Measurements from ENCODE around the gene STPG3. TPM values are rescaled to one million over a fixed set of nuclear protein-coding genes. Genes with fewer than 3 reads are reported as not detected.

STPG3 gene
- total RNA-seq, 2 experiments from 2014 or later, result not detected

- ChIA-PET POLR2A (no interaction called here), CTCF (interaction anchor here (1.0 kb wide), 1 partner anchor 108 kb away, joined by 3 read pairs; no protein-coding TSS in a partner anchor)
- peaks cover 3% of the 10 kb centered on the region for H3K4me1 Mint-ChIP-seq
- peaks cover 2% of the 10 kb centered on the region for H3K27me3 Mint-ChIP-seq
- DNase-seq, result no peak
- no peaks in the 10 kb centered on the region for H3K9me3 Mint-ChIP-seq
- no peak overlapping the region for H3K27ac Mint-ChIP-seq
- H3K36me3 Mint-ChIP-seq (ENCODE audit: low read depth), result no peaks in the 10 kb centered on the region
- H3K4me3 Mint-ChIP-seq, result no peak overlapping the region
These were observed 19.6 kb upstream of the STPG3 start for GRCh38 chr9:137231372-137232039.

GRCh38 chr9:137232101-137232500 is 19.0 kb upstream of the STPG3 start:
- Mint-ChIP-seq H3K4me3 (no peak overlapping the region), H3K36me3 (ENCODE audit: low read depth) (no peaks in the 10 kb centered on the region)
- POLR2A ChIA-PET, result no interaction called here

GRCh38 chr9:137232510-137232909 is 18.6 kb upstream of the STPG3 start:
- POLR2A ChIA-PET, result no interaction called here
- CTCF ChIA-PET, result interaction anchor here (1.0 kb wide), 1 partner anchor 109 kb away, joined by 3 read pairs; no protein-coding TSS in a partner anchor
- DNase-seq, result no peak
- H3K4me3 Mint-ChIP-seq, result no peak overlapping the region
- no peaks in the 10 kb centered on the region for H3K36me3 Mint-ChIP-seq (ENCODE audit: low read depth)
- peaks cover 2% of the 10 kb centered on the region for H3K4me1 Mint-ChIP-seq
- H3K27ac Mint-ChIP-seq, result no peak overlapping the region
- peaks cover 2% of the 10 kb centered on the region for H3K27me3 Mint-ChIP-seq
- no peaks in the 10 kb centered on the region for H3K9me3 Mint-ChIP-seq

More at GRCh38 chr9:137232101-137232500, 19.0 kb upstream of the STPG3 start:
- H3K9me3 Mint-ChIP-seq, result no peaks in the 10 kb centered on the region
- H3K4me1 Mint-ChIP-seq, result peaks cover 3% of the 10 kb centered on the region
- no peak for DNase-seq
- peaks cover 2% of the 10 kb centered on the region for H3K27me3 Mint-ChIP-seq
- no peak overlapping the region for H3K27ac Mint-ChIP-seq
- CTCF ChIA-PET, result interaction anchor here (1.0 kb wide), 1 partner anchor 109 kb away, joined by 3 read pairs; no protein-coding TSS in a partner anchor

- CTCF ChIA-PET, result no interaction called here
- POLR2A ChIA-PET, result no interaction called here
- Mint-ChIP-seq H3K27ac (no peak overlapping the region), H3K36me3 (ENCODE audit: low read depth) (no peaks in the 10 kb centered on the region), H3K4me3 (no peak overlapping the region), H3K9me3 (no peaks in the 10 kb centered on the region), H3K27me3 (no peaks in the 10 kb centered on the region), H3K4me1 (peaks cover 2% of the 10 kb centered on the region)
- no peak for DNase-seq
These were observed 17.7 kb upstream of the STPG3 start for GRCh38 chr9:137233143-137233980.

GRCh38 chr9:137234055-137234697 is 16.9 kb upstream of the STPG3 start:
- CTCF ChIA-PET, result no interaction called here
- Mint-ChIP-seq H3K27me3 (no peaks in the 10 kb centered on the region), H3K9me3 (no peaks in the 10 kb centered on the region), H3K27ac (no peak overlapping the region), H3K4me1 (peaks cover 9% of the 10 kb centered on the region), H3K4me3 (no peak overlapping the region), H3K36me3 (ENCODE audit: low read depth) (no peaks in the 10 kb centered on the region)
- DNase-seq, result no peak
- POLR2A ChIA-PET, result no interaction called here

GRCh38 chr9:137234758-137235423 is 16.2 kb upstream of the STPG3 start:
- H3K27me3 Mint-ChIP-seq, result no peaks in the 10 kb centered on the region
- H3K36me3 Mint-ChIP-seq (ENCODE audit: low read depth), result no peaks in the 10 kb centered on the region
- CTCF ChIA-PET, result interaction anchor here (6.5 kb wide), 1 partner anchor 10 kb away, joined by 65 read pairs; the partner anchor contains the start of genes CYSRT1, RNF208 and RNF224
- POLR2A ChIA-PET, result no interaction called here
- DNase-seq, result no peak
- H3K4me1 Mint-ChIP-seq, result peaks cover 13% of the 10 kb centered on the region
- no peak overlapping the region for H3K4me3 Mint-ChIP-seq
- no peaks in the 10 kb centered on the region for H3K9me3 Mint-ChIP-seq
- no peak overlapping the region for H3K27ac Mint-ChIP-seq

- H3K27ac Mint-ChIP-seq, result no peak overlapping the region
- ChIA-PET CTCF (interaction anchor here (0.6 to 6.5 kb wide), 17 partner anchors 10 to 449 kb away, joined by 3 to 65 read pairs (median 4); partner anchors contain the start of genes CYSRT1, NELFB, NPDC1 and RNF208), POLR2A (interaction anchor here (0.5 kb wide), 1 partner anchor 114 kb away, joined by 3 read pairs; no protein-coding TSS in a partner anchor)
- no peak overlapping the region for H3K4me3 Mint-ChIP-seq
- peaks cover 14% of the 10 kb centered on the region for H3K4me1 Mint-ChIP-seq
- no peak for DNase-seq
- no peaks in the 10 kb centered on the region for H3K36me3 Mint-ChIP-seq (ENCODE audit: low read depth)
- no peaks in the 10 kb centered on the region for H3K27me3 Mint-ChIP-seq
- no peaks in the 10 kb centered on the region for H3K9me3 Mint-ChIP-seq
These were observed 15.5 kb upstream of the STPG3 start for GRCh38 chr9:137235424-137236237.

- no peaks in the 10 kb centered on the region for H3K9me3 Mint-ChIP-seq
- H3K4me1 Mint-ChIP-seq, result peaks cover 14% of the 10 kb centered on the region
- ChIA-PET CTCF (interaction anchor here (0.6 to 6.5 kb wide), 42 partner anchors 9 to 449 kb away, joined by 3 to 65 read pairs (median 4); partner anchors contain the start of genes CYSRT1, FUT7, LRRC26 and MAN1B1), POLR2A (interaction anchor here (0.5 kb wide), 1 partner anchor 115 kb away, joined by 3 read pairs; no protein-coding TSS in a partner anchor)
- H3K4me3 Mint-ChIP-seq, result no peak overlapping the region
- peak; percentile 91 for DNase-seq
- peaks cover 3% of the 10 kb centered on the region for H3K36me3 Mint-ChIP-seq (ENCODE audit: low read depth)
- H3K27ac Mint-ChIP-seq, result no peak overlapping the region
- H3K27me3 Mint-ChIP-seq, result no peaks in the 10 kb centered on the region
These were observed 14.7 kb upstream of the STPG3 start for GRCh38 chr9:137236238-137236935.

- DNase-seq, result no peak
- CTCF ChIA-PET, result interaction anchor here (0.6 to 6.5 kb wide), 41 partner anchors 8 to 450 kb away, joined by 3 to 65 read pairs (median 4); partner anchors contain the start of genes CYSRT1, FUT7, LRRC26 and MAN1B1
- Mint-ChIP-seq H3K27me3 (no peaks in the 10 kb centered on the region), H3K27ac (no peak overlapping the region), H3K4me1 (peaks cover 14% of the 10 kb centered on the region), H3K9me3 (no peaks in the 10 kb centered on the region), H3K4me3 (no peak overlapping the region), H3K36me3 (ENCODE audit: low read depth) (peaks cover 6% of the 10 kb centered on the region)
- POLR2A ChIA-PET, result no interaction called here
These were observed 14.1 kb upstream of the STPG3 start for GRCh38 chr9:137236936-137237421.

- no peak for DNase-seq
- Mint-ChIP-seq H3K4me1 (peaks cover 24% of the 10 kb centered on the region), H3K27ac (no peak overlapping the region), H3K9me3 (no peaks in the 10 kb centered on the region), H3K4me3 (no peak overlapping the region), H3K36me3 (ENCODE audit: low read depth) (peaks cover 16% of the 10 kb centered on the region), H3K27me3 (no peaks in the 10 kb centered on the region)
- ChIA-PET CTCF (interaction anchor here (1.1 to 6.5 kb wide), 10 partner anchors 9 to 209 kb away, joined by 3 to 65 read pairs (median 8); partner anchors contain the start of genes CYSRT1, NELFB, NPDC1 and RNF208), POLR2A (interaction anchor here (0.6 kb wide), 1 partner anchor 151 kb away, joined by 6 read pairs; the partner anchor contains the start of gene MAN1B1)
These were observed 13.0 kb upstream of the STPG3 start for GRCh38 chr9:137237759-137238726.
